Neuronal stem cell (in vitro differentiated cells): Measurements from ENCODE around the gene POU5F1.

ENCODE experiments used
- DNase-seq: peaks from one replicate; pipeline ENCODE4 v3.0.0-alpha.2; 2013; ENCODE audit warnings: low spot score
- H2AFZ ChIP-seq: one replicate; pipeline ENCODE4 v1.6.1; 2013; ENCODE audit warnings: mild to moderate bottlenecking, low read length, inconsistent platforms
- H2AK5ac ChIP-seq: 2 replicates; pipeline ENCODE4 v1.6.1; 2013; ENCODE audit warnings: low read depth, mild to moderate bottlenecking, inconsistent platforms, low read length, moderate library complexity, mixed read lengths
- H2BK120ac ChIP-seq: 2 replicates; pipeline ENCODE4 v1.6.1; 2013; ENCODE audit warnings: low read depth, mild to moderate bottlenecking, inconsistent platforms, low read length, moderate library complexity, mixed read lengths
- H2BK12ac ChIP-seq: one replicate; pipeline ENCODE4 v1.6.1; 2013; ENCODE audit warnings: low read length, inconsistent platforms
- H2BK15ac ChIP-seq: 2 replicates; pipeline ENCODE4 v1.6.1; 2013; ENCODE audit warnings: mild to moderate bottlenecking, low read length, inconsistent platforms, mixed read lengths
- H2BK5ac ChIP-seq: one replicate; pipeline ENCODE4 v1.6.1; 2013; ENCODE audit warnings: inconsistent platforms, mild to moderate bottlenecking, low read length, moderate library complexity
- H3K14ac ChIP-seq: one replicate; pipeline ENCODE4 v1.6.1; 2013; ENCODE audit warnings: low read length, inconsistent platforms
- H3K18ac ChIP-seq: 2 replicates; pipeline ENCODE4 v1.6.1; 2013; ENCODE audit warnings: low read length, inconsistent platforms
- H3K23ac ChIP-seq: 2 replicates; pipeline ENCODE4 v1.6.1; 2013; ENCODE audit warnings: low read depth, mild to moderate bottlenecking, mixed read lengths, low read length, inconsistent platforms; ENCODE audit not compliant: poor library complexity
- H3K27ac ChIP-seq: replicated peaks from 3 replicates; pipeline ENCODE4 v1.5.1; 2013; ENCODE audit warnings: low read length, inconsistent platforms
- H3K27me3 ChIP-seq, 3 experiments: 2 replicates each; pipeline ENCODE4 v1.6.1; 2013; ENCODE audit warnings: low read length in 3 of 3, mild to moderate bottlenecking in 2 of 3, inconsistent platforms in 1 of 3, low read depth in 1 of 3, mixed read lengths in 1 of 3, moderate library complexity in 1 of 3; ENCODE audit not compliant: control insufficient read depth in 3 of 3, insufficient read depth in 3 of 3
- H3K36me3 ChIP-seq, 2 donors: replicated peaks in 1 of 2; 2 replicates each; pipeline ENCODE4 v1.6.1; 2013; ENCODE audit warnings: low read length in 2 of 2; ENCODE audit not compliant: control insufficient read depth in 2 of 2, insufficient read depth in 2 of 2
- H3K4ac ChIP-seq: 2 replicates; pipeline ENCODE4 v1.6.1; 2013; ENCODE audit warnings: inconsistent platforms, mild to moderate bottlenecking, low read length, moderate library complexity
- H3K4me1 ChIP-seq, 2 donors: 1 replicate in 1 of 2; 2 replicates in 1 of 2; pipeline ENCODE4 v1.6.1; 2013; ENCODE audit warnings: low read length in 2 of 2, low read depth in 1 of 2; ENCODE audit not compliant: control insufficient read depth in 2 of 2, insufficient read depth in 1 of 2
- H3K4me2 ChIP-seq: one replicate; pipeline ENCODE4 v1.6.1; 2013; ENCODE audit warnings: mild to moderate bottlenecking, low read length, inconsistent platforms; ENCODE audit not compliant: insufficient read depth, poor library complexity, severe bottlenecking
- H3K4me3 ChIP-seq, 2 donors: 2 replicates each; pipeline ENCODE4 v1.5.1; 2013; ENCODE audit warnings: low read length in 2 of 2, mild to moderate bottlenecking in 2 of 2, inconsistent platforms in 1 of 2, moderate library complexity in 1 of 2
- H3K79me1 ChIP-seq: one replicate; pipeline ENCODE4 v1.6.1; 2013; ENCODE audit warnings: low read depth, mild to moderate bottlenecking, inconsistent platforms, low read length, moderate library complexity
- H3K9ac ChIP-seq: one replicate; pipeline ENCODE4 v1.6.1; 2013; ENCODE audit warnings: mild to moderate bottlenecking, low read depth, low read length, inconsistent platforms; ENCODE audit not compliant: poor library complexity
- H3K9me3 ChIP-seq, 2 donors: replicated peaks in 1 of 2; 2 replicates each; pipeline versions ENCODE3 to v1.6.1; 2013; ENCODE audit warnings: low read length in 2 of 2, mild to moderate bottlenecking in 2 of 2, inconsistent platforms in 1 of 2, low read depth in 1 of 2, mixed read lengths in 1 of 2, moderate library complexity in 1 of 2; ENCODE audit not compliant: control insufficient read depth in 2 of 2, insufficient read depth in 1 of 2
- H4K8ac ChIP-seq: one replicate; pipeline ENCODE4 v1.6.1; 2013; ENCODE audit warnings: low read depth, mild to moderate bottlenecking, inconsistent platforms, low read length, moderate library complexity
- H4K91ac ChIP-seq: one replicate; pipeline ENCODE4 v1.6.1; 2013; ENCODE audit warnings: low read length, low read depth, mild to moderate bottlenecking, inconsistent platforms; ENCODE audit not compliant: poor library complexity
- WGBS, 2 donors: extraction: QIAGEN DNeasy Blood & Tissue Kit; methylation state at CpG; one replicate each; pipeline ENCODE4 v1.1.7; 2013; ENCODE audit warnings: missing lambda C conversion rate in 2 of 2, mixed read lengths in 1 of 2; ENCODE audit not compliant: insufficient read length in 2 of 2, insufficient replicate concordance in 1 of 2; ENCODE audit errors: extremely low coverage in 2 of 2; 5-methylcytosine and 5-hydroxymethylcytosine counted together

POU5F1 gene

DNA sequence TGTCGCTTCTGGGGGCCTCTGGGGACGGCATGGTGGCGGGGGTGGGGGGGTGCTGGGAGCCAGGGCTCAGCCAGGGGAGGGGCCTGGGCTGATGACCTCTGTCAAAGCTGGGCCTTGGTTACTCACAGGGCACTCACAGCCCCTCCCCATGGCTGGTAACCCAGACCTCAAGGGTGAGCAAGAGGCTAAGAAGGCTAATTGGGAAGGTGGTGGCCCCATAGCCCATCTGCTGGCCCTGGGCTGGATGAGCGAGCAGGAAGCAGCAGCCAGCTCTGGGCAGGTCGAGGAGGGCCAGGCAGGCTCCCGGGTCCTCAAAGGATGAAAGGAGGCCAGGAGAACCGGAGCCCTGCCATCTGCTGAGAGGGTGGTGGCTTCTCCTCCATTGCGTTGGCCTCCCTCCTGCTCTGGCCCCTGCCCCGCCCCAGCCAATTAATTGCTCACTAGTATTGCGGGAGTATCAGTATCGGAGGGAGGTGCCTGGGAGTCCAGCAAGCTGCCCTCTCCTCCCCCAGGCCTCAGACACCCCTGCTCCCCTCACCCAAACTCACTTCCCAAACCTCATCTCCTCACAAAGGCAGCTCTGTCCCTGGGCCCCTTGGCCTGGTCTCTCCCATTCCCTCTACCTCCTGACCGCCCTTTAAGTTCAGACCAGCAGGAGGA lies 49.2 kb downstream of the POU5F1 start:
- Histone ChIP-seq H3K4me2 (no peak overlapping the region), H3K27me3 (peaks cover 0 to 28% (median 0%) of the 10 kb centered on the region in 3 experiments), H2BK15ac (peak overlapping the region; percentile 45), H2BK12ac (no peak overlapping the region), H2BK5ac (peak overlapping the region; percentile 43), H3K18ac (peak overlapping the region; percentile 22), H3K79me1 (no peaks in the 10 kb centered on the region), H3K14ac (no peak overlapping the region), H3K36me3 (no peaks in the 10 kb centered on the region), H3K27ac (no peak overlapping the region), H3K4ac (no peak overlapping the region), H3K4me1 (peaks cover 3 to 10% of the 10 kb centered on the region in 2 donors), H4K91ac (no peak overlapping the region), H3K9me3 (no peaks in the 10 kb centered on the region), H3K4me3 (no peak overlapping the region), H2BK120ac (no peak overlapping the region), H3K23ac (no peak overlapping the region), H4K8ac (no peak overlapping the region), H2AK5ac (no peak overlapping the region), H3K9ac (peak overlapping the region; percentile 36), H2AFZ (no peak overlapping the region)
- DNase-seq: no peak
- no CpG with 5 or more reads among the region's 12 CpGs for WGBS, 2 donors

GRCh38 chr6:31120151-31120915 lies 50.1 kb downstream of the POU5F1 start, which contains the start of gene CDSN:
Gene CDSN (minus strand): TSS chr6:31120446. CDS start chr6:31120419, 27 bp downstream.
- Histone ChIP-seq H3K9me3 (no peaks in the 10 kb centered on the region), H3K4me1 (peaks cover 3 to 10% of the 10 kb centered on the region in 2 donors), H2AK5ac (no peak within 1 kb of the TSS), H3K27ac (no peak within 1 kb of the TSS), H3K23ac (peak within 1 kb of the TSS; percentile 61), H2BK5ac (peak within 1 kb of the TSS; percentile 43), H3K36me3 (no peaks in the 10 kb centered on the region), H3K4me2 (no peak within 1 kb of the TSS), H4K91ac (no peak within 1 kb of the TSS), H2AFZ (no peak within 1 kb of the TSS), H2BK120ac (peak within 1 kb of the TSS; percentile 26), H3K14ac (peak within 1 kb of the TSS; percentile 79), H3K4me3 (no peak within 1 kb of the TSS), H2BK12ac (peak within 1 kb of the TSS; percentile 68), H2BK15ac (peak within 1 kb of the TSS; percentile 45), H3K9ac (peak within 1 kb of the TSS; percentile 36), H3K4ac (peak within 1 kb of the TSS; percentile 58), H4K8ac (peak within 1 kb of the TSS; percentile 57), H3K27me3 (peaks cover 0 to 32% (median 0%) of the 10 kb centered on the region in 3 experiments), H3K18ac (peak within 1 kb of the TSS; percentile 60), H3K79me1 (no peaks in the 10 kb centered on the region)
- WGBS, 2 donors: no CpG with 5 or more reads among the region's 26 CpGs
- no peak for DNase-seq

DNA sequence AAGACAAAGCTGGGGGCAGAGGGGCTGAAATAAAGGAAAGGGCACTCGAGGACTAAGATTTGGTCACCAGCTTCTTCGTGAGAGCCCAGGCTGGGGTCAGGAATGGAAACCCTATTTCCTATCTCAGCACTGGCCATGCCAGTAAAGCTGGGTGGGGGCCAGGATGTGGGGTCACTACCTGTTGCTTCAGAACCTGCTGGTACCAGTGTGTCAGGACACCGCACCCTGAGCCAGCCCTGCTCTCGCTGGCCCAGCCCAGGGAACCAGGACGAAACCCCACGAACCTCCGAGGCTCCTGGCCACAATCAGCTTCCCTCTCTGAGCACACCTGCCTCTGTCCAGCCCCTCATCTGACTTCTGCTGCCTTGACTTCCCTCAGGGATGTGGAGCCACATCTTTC lies 52.3 kb downstream of the POU5F1 start:
- Histone ChIP-seq H3K23ac (no peak overlapping the region), H2BK5ac (no peak overlapping the region)
- no CpG with 5 or more reads among the region's 7 CpGs for WGBS, 2 donors

More for the DNA sequence above, 52.3 kb downstream of the POU5F1 start:
- H3K4me2 ChIP-seq: no peak overlapping the region
- H3K4me1 ChIP-seq: peaks cover 0 to 6% of the 10 kb centered on the region in 2 donors
- no peak overlapping the region for H3K18ac ChIP-seq
- no peaks in the 10 kb centered on the region for H3K36me3 ChIP-seq
- no peak overlapping the region for H4K8ac ChIP-seq
- H3K4me3 ChIP-seq: no peak overlapping the region
- H3K9ac ChIP-seq: no peak overlapping the region
- no peak overlapping the region for H2BK12ac ChIP-seq
- H2AK5ac ChIP-seq: no peak overlapping the region
- no peaks in the 10 kb centered on the region for H3K79me1 ChIP-seq
- H2BK120ac ChIP-seq: no peak overlapping the region
- H3K27me3 ChIP-seq: peaks cover 0 to 31% (median 0%) of the 10 kb centered on the region in 3 experiments
- H3K9me3 ChIP-seq: no peaks in the 10 kb centered on the region
- H4K91ac ChIP-seq: no peak overlapping the region
- DNase-seq: no peak
- H2BK15ac ChIP-seq: no peak overlapping the region
- H3K4ac ChIP-seq: no peak overlapping the region
- H2AFZ ChIP-seq: no peak overlapping the region
- no peak overlapping the region for H3K14ac ChIP-seq
- H3K27ac ChIP-seq: no peak overlapping the region
